Endothelial cell of umbilical vein (primary cell): ENCODE data around the gene AGK. TPM values are rescaled to one million over a fixed set of nuclear protein-coding genes. Genes with fewer than 3 reads are reported as not detected.

ENCODE experiments used
- BruUV-seq: library from RNA; stranded (reverse); fragments of 400-500 nt; replicated peaks from 2 replicates; lab custom pipeline; 2021; lab: Mats Ljungman, UMichigan
- CTCF ChIA-PET: fragments of 300-600, 350-600 bp; sonication (Branson Sonifier 250); formaldehyde crosslinking; loops from one replicate; lab custom pipeline; 2021; ENCODE audit warnings: antibody characterized with exemption, inconsistent platforms; lab: Charles Lee
- POLR2A ChIA-PET: fragments of 300-600, 350-600 bp; sonication (Branson Sonifier 250); formaldehyde crosslinking; loops from one replicate; lab custom pipeline; 2021; ENCODE audit warnings: antibody characterized with exemption, inconsistent platforms; lab: Charles Lee
- DNase-seq: peaks from one replicate; pipeline ENCODE4 v3.0.0-alpha.2; 2011; ENCODE audit warnings: low read depth, low spot score
- FAIRE-seq: peaks from 2 replicates; lab custom pipeline; 2011; peaks lifted over from hg19 to GRCh38; lab: Jason Lieb, UNC
- H2AFZ ChIP-seq: 2 replicates; pipeline ENCODE4 v1.6.0; 2012; ENCODE audit warnings: low read depth, low read length, control low read depth, inconsistent platforms
- H3K27ac ChIP-seq: 2 replicates; pipeline ENCODE4 v1.5.1; 2011; ENCODE audit warnings: low read depth, mild to moderate bottlenecking, control low read depth, low read length, moderate library complexity; ENCODE audit not compliant: insufficient read depth
- H3K27me3 ChIP-seq, 2 experiments: 2 replicates each; pipeline versions ENCODE4 v1.6.0 to v1.6.1; 2011; ENCODE audit warnings: low read length in 2 of 2, mixed read lengths in 1 of 2; ENCODE audit not compliant: control insufficient read depth in 2 of 2, insufficient read depth in 2 of 2
- H3K36me3 ChIP-seq, 2 experiments: 2 replicates in 1 of 2; 3 replicates in 1 of 2; pipeline ENCODE4 v1.5.1; 2011; ENCODE audit warnings: low read length in 2 of 2, mild to moderate bottlenecking in 1 of 2, moderate library complexity in 1 of 2; ENCODE audit not compliant: control insufficient read depth in 2 of 2, insufficient read depth in 2 of 2; ENCODE audit errors: extremely low read depth in 1 of 2
- H3K4me1 ChIP-seq: 3 replicates; pipeline ENCODE4 v1.5.1; 2011; ENCODE audit warnings: mild to moderate bottlenecking, low read length; ENCODE audit not compliant: control insufficient read depth, insufficient read depth; ENCODE audit errors: extremely low read depth
- H3K4me2 ChIP-seq: 2 replicates; pipeline ENCODE4 v1.6.1; 2011; ENCODE audit warnings: low read length, control low read depth, mixed read lengths; ENCODE audit not compliant: insufficient read depth
- H3K4me3 ChIP-seq, 3 experiments: fragments of 200-600 bp in 1 of 3; sonication (generic), shearing (Covaris generic) in 1 of 3; replicated peaks in 1 of 3; 2 replicates each; pipeline ENCODE4 v1.5.1; 2011 to 2016; ENCODE audit warnings: control low read depth in 3 of 3, low read length in 3 of 3, mild to moderate bottlenecking in 2 of 3, inconsistent platforms in 1 of 3, low read depth in 1 of 3, moderate library complexity in 1 of 3; ENCODE audit not compliant: insufficient read depth in 1 of 3
- H3K79me2 ChIP-seq: 2 replicates; pipeline ENCODE4 v1.6.0; 2012; ENCODE audit warnings: low read length, inconsistent platforms; ENCODE audit not compliant: control insufficient read depth, insufficient read depth
- H3K9ac ChIP-seq: replicated peaks from 2 replicates; pipeline ENCODE3; 2011; ENCODE audit warnings: low read length, control low read depth; ENCODE audit not compliant: insufficient read depth; ENCODE audit errors: extremely low read depth
- H3K9me1 ChIP-seq: replicated peaks from 3 replicates; pipeline ENCODE4 v1.6.0; 2011; ENCODE audit warnings: mild to moderate bottlenecking, low read length; ENCODE audit not compliant: control insufficient read depth, insufficient read depth; ENCODE audit errors: extremely low read depth
- H3K9me3 ChIP-seq: replicated peaks from 2 replicates; pipeline ENCODE4 v1.5.1; 2012; ENCODE audit warnings: low read length, inconsistent platforms; ENCODE audit not compliant: control insufficient read depth, insufficient read depth
- H4K20me1 ChIP-seq: replicated peaks from 2 replicates; pipeline ENCODE3; 2011; ENCODE audit warnings: mild to moderate bottlenecking, low read length; ENCODE audit not compliant: control insufficient read depth, insufficient read depth; ENCODE audit errors: extremely low read depth
- EZH2 ChIP-seq: IDR thresholded peaks from 2 replicates; pipeline ENCODE4 v1.6.1; 2012; ENCODE audit warnings: borderline replicate concordance, low read depth, mild to moderate bottlenecking, moderate library complexity, low read length, inconsistent platforms; ENCODE audit not compliant: severe bottlenecking
- FOS ChIP-seq: IDR thresholded peaks from 2 replicates; pipeline ENCODE4 v1.6.1; 2011; ENCODE audit warnings: mild to moderate bottlenecking, low read length, moderate library complexity, borderline replicate concordance; ENCODE audit not compliant: insufficient read depth
- GATA2 ChIP-seq: IDR thresholded peaks from 2 replicates; pipeline ENCODE4 v1.7.0; 2011; ENCODE audit warnings: low read depth, mild to moderate bottlenecking, moderate library complexity, mixed read lengths, low read length; ENCODE audit not compliant: insufficient read length, insufficient read depth
- JUN ChIP-seq: IDR thresholded peaks from 2 replicates; pipeline ENCODE4 v1.6.1; 2011; ENCODE audit warnings: borderline replicate concordance, low read depth; ENCODE audit not compliant: insufficient read length, insufficient read depth
- MYC ChIP-seq: IDR thresholded peaks from one replicate; pipeline ENCODE4 v1.6.1; 2011; ENCODE audit warnings: mild to moderate bottlenecking, low read depth, low read length
- POLR2A ChIP-seq: IDR thresholded peaks from 2 replicates; pipeline ENCODE4 v1.6.1; 2012; ENCODE audit warnings: low read depth, mild to moderate bottlenecking, control low read depth, low read length
- POLR2AphosphoS5 ChIP-seq: IDR thresholded peaks from 2 replicates; pipeline ENCODE4 v1.6.1; 2012; ENCODE audit warnings: low read depth, mild to moderate bottlenecking, control low read depth, low read length, moderate library complexity; ENCODE audit not compliant: insufficient read depth
- dilution Hi-C: fragments of 300-500 bp; cut with MboI; formaldehyde crosslinking; loops from one replicate; pipeline ENCODE4 v1.15.0; 2019; ENCODE audit warnings: low sequenced_read_pairs; ENCODE audit not compliant: extremely low pct_ligation_motif_present
- intact Hi-C: fragments of 100-400 bp; cut with micrococcal nuclease; formaldehyde crosslinking; loops from one replicate; pipeline ENCODE4 v1.10.0; 2022
- polyA plus RNA-seq, 4 experiments: library from polyadenylated mRNA; depleted of rRNA in 3 of 4; stranded (reverse) in 3 of 4; unstranded in 1 of 4; fragments of >200 nt; gene quantifications; 2 replicates each; pipeline versions ENCODE4 v1.2.1 to v1.2.3, GENCODE V29; 2011 to 2012; ENCODE audit warnings: missing spikeins in 1 of 4
- total RNA-seq: library from RNA; stranded (reverse); gene quantifications from 2 replicates; pipeline ENCODE4 v1.2.3, GENCODE V29; 2021
- TF ChIP-seq, protein P1 (sequence below): IDR thresholded peaks from 2 replicates; pipeline ENCODE4 v1.6.1; 2011; ENCODE audit not compliant: insufficient read depth, insufficient read length
- TF ChIP-seq, protein P2 (sequence below), 2 donors: IDR thresholded peaks; 1 replicate in 1 of 2; 2 replicates in 1 of 2; pipeline ENCODE4 v1.5.1; 2011; ENCODE audit warnings: low read length in 2 of 2, mild to moderate bottlenecking in 2 of 2, moderate library complexity in 2 of 2, control low read depth in 1 of 2, inconsistent platforms in 1 of 2, low read depth in 1 of 2; ENCODE audit not compliant: insufficient read depth in 1 of 2; ENCODE audit errors: extremely low read depth in 1 of 2

AGK gene
- total and polyA plus RNA-seq, 2 donors (not counting 3 experiments of a cell fraction or from before 2014, with no cell fraction given), result 23.6 to 34.3 TPM

DNA sequence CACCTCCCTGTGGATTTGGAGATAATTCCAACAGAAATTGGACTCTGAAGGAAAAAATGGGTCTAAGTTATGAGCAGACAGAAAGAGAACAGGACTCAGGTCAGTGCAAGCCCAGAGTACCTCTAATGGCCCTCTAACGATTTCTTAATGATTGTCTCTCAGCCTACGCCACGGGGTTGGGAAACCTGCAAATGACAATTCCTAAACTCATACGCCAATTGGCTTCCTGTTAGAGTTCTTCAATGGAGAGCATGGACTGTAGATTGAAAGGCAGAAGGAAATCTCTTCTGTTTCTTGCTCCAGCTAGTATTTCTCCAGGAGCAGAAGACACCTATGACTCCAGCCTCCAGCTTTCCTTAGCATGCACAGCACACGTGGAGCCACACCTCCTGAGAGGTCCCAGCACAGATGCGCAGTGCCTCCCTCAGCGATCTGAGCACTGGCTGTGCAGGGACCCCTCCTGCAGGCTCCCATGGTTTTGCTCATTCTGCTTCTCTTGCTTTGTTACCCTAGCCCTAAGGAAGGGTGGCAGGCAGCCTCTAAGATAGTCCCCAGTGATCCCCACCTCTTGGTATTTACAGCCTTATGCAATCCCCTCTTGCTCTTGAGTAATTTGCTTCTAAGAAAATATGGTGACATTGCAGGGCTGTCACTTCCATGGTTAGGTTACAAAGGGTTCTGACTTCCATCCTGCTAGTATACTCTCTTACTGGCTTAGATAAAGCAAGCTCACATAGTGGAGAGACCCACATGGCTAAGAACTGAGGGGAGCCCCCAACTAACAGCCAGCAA lies 120.7 kb downstream of the AGK start:
- Histone ChIP-seq H3K4me1 (peaks cover 32% of the 10 kb centered on the region), H4K20me1 (no peaks in the 10 kb centered on the region), H3K9me3 (no peaks in the 10 kb centered on the region), H3K27me3 (no peaks in the 10 kb centered on the region), H2AFZ (no peak overlapping the region), H3K4me2 (no peak overlapping the region), H3K27ac (no peak overlapping the region), H3K9ac (no peak overlapping the region), H3K79me2 (no peaks in the 10 kb centered on the region), H3K4me3 (no peak overlapping the region), H3K36me3 (peaks cover 0 to 4% of the 10 kb centered on the region in 2 experiments), H3K9me1 (no peaks in the 10 kb centered on the region)
- TF ChIP-seq POLR2A, result no peak
- ChIA-PET CTCF (interaction anchor here (4.1 kb wide), 1 partner anchor 18 kb away, joined by 75 read pairs; no protein-coding TSS in a partner anchor), POLR2A (no interaction called here)
- intact Hi-C loops, result loop anchor here (10.0 kb wide), 1 partner anchor 1627 kb away; no protein-coding TSS in a partner anchor
- no TSS peak for BruUV-seq
- no peak for DNase-seq
- no peak for FAIRE-seq
- dilution Hi-C loops, result no loop called here

DNA sequence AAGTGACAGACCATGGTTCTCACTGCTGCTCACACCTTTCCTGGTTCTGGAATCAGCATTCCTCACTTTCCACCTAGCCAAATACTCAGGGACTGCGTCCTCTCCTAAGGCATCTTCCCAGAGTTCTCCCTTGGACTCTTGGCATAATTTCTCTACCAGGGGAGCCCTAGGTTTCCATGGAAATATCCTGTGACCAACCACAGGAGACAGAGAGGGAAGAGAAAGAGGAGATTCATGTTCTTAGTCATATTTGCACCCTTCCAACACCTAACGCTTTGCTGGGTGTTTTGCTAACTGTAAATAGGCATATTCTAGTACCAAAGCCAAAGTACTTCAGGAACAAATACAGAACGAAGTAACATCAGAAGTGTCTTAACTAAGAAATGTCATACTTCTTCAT lies 122.1 kb downstream of the AGK start:
- peaks cover 32% of the 10 kb centered on the region for H3K4me1 ChIP-seq
- TF ChIP-seq POLR2A (no peak), JUN (no peak), EZH2 (no peak), MYC (no peak), FOS (no peak), POLR2AphosphoS5 (no peak), GATA2 (no peak)
- TF ChIP-seq, protein P1, sequence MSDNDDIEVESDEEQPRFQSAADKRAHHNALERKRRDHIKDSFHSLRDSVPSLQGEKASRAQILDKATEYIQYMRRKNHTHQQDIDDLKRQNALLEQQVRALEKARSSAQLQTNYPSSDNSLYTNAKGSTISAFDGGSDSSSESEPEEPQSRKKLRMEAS, result no peak
- TF ChIP-seq, protein P2, sequence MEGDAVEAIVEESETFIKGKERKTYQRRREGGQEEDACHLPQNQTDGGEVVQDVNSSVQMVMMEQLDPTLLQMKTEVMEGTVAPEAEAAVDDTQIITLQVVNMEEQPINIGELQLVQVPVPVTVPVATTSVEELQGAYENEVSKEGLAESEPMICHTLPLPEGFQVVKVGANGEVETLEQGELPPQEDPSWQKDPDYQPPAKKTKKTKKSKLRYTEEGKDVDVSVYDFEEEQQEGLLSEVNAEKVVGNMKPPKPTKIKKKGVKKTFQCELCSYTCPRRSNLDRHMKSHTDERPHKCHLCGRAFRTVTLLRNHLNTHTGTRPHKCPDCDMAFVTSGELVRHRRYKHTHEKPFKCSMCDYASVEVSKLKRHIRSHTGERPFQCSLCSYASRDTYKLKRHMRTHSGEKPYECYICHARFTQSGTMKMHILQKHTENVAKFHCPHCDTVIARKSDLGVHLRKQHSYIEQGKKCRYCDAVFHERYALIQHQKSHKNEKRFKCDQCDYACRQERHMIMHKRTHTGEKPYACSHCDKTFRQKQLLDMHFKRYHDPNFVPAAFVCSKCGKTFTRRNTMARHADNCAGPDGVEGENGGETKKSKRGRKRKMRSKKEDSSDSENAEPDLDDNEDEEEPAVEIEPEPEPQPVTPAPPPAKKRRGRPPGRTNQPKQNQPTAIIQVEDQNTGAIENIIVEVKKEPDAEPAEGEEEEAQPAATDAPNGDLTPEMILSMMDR (IDR thresholded peaks at IDR 0.05; ENCODE audit: extremely low read depth in 1 of 2, insufficient read depth in 1 of 2, low read depth in 1 of 2, low read length in 2 of 2), result no peak
- dilution Hi-C loops, result no loop called here
- no peaks in the 10 kb centered on the region for H3K9me3 ChIP-seq
- intact Hi-C loops, result loop anchor here (10.0 kb wide), 1 partner anchor 1629 kb away; no protein-coding TSS in a partner anchor
- H3K36me3 ChIP-seq, result peaks cover 0 to 3% of the 10 kb centered on the region in 2 experiments
- H3K4me3 ChIP-seq, result peak overlapping the region in 1 of 3 experiments; percentile 34
- H3K27ac ChIP-seq, result peak overlapping the region; percentile 99
- no peak overlapping the region for H2AFZ ChIP-seq
- H3K9me1 ChIP-seq, result no peaks in the 10 kb centered on the region
- H3K9ac ChIP-seq, result peak overlapping the region; percentile 84
- BruUV-seq, result no TSS peak
- no peaks in the 10 kb centered on the region for H3K27me3 ChIP-seq
- peak overlapping the region; percentile 62 for H3K4me2 ChIP-seq
- peak; percentile 37 for DNase-seq
- FAIRE-seq, result no peak
- POLR2A ChIA-PET, result no interaction called here
- CTCF ChIA-PET, result interaction anchor here (1.0 to 4.1 kb wide), 5 partner anchors 14 to 113 kb away, joined by 3 to 75 read pairs (median 9); no protein-coding TSS in a partner anchor
- H4K20me1 ChIP-seq, result no peaks in the 10 kb centered on the region
- no peaks in the 10 kb centered on the region for H3K79me2 ChIP-seq
